Panc1 (cell line): Measurements from ENCODE around the gene PPM1F. TPM values are rescaled to one million over a fixed set of nuclear protein-coding genes. Genes with fewer than 3 reads are reported as not detected.
"Not testable (repeated sequence)": the region's sequence is repeated elsewhere in the genome, so short reads cannot be mapped to it uniquely, and the experiment has no call there.

ENCODE experiments used
- ATAC-seq: fragments of 200-7000 bp; cut with Tn5 transposase; 2 replicates; pipeline ENCODE4 v1.9.1; 2020; ENCODE audit warnings: mild to moderate bottlenecking, moderate library complexity
- BruUV-seq: library from RNA; stranded (reverse); fragments of 400-500 nt; replicated peaks from 2 replicates; lab custom pipeline; 2021; lab: Mats Ljungman, UMichigan
- CTCF ChIA-PET: fragments of 300-600 bp; sonication (Branson Sonifier 250); formaldehyde crosslinking; loops from one replicate; lab custom pipeline; 2022; ENCODE audit warnings: antibody characterized with exemption; lab: Charles Lee
- POLR2A ChIA-PET: fragments of 300-600 bp; sonication (Branson Sonifier 250); formaldehyde crosslinking; loops from one replicate; lab custom pipeline; 2022; ENCODE audit warnings: antibody characterized with exemption; lab: Charles Lee
- DNase-seq: peaks from one replicate; pipeline ENCODE4 v3.0.0-alpha.2; 2010; ENCODE audit warnings: low read depth, low spot score
- H3K27ac ChIP-seq: 2 replicates; pipeline ENCODE4 v1.5.1; 2011; ENCODE audit warnings: mild to moderate bottlenecking, low read length, inconsistent platforms
- H3K27me3 ChIP-seq: fragments of 200-500 bp; sonication (Bioruptor generic); 2 replicates; pipeline ENCODE4 v1.6.0; 2014; ENCODE audit warnings: low read length, inconsistent platforms; ENCODE audit not compliant: control insufficient read depth, insufficient read depth
- H3K36me3 ChIP-seq: fragments of 200-500 bp; sonication (Bioruptor generic); 2 replicates; pipeline ENCODE4 v1.5.1; 2014; ENCODE audit warnings: inconsistent platforms, mild to moderate bottlenecking, low read length, moderate library complexity; ENCODE audit not compliant: control insufficient read depth, insufficient read depth
- H3K4me1 ChIP-seq: 2 replicates; pipeline ENCODE4 v1.5.1; 2011; ENCODE audit warnings: inconsistent platforms, mild to moderate bottlenecking, low read length, moderate library complexity; ENCODE audit not compliant: control insufficient read depth, insufficient read depth
- H3K4me3 ChIP-seq, 2 experiments: 2 replicates each; pipeline ENCODE4 v1.5.1; 2011 to 2012; ENCODE audit warnings: low read depth in 2 of 2, low read length in 2 of 2, mild to moderate bottlenecking in 2 of 2, inconsistent platforms in 1 of 2, moderate library complexity in 1 of 2
- H3K9me3 ChIP-seq: fragments of 200-500 bp; sonication (Bioruptor generic); 2 replicates; pipeline ENCODE4 v1.5.1; 2014; ENCODE audit warnings: low read depth, mild to moderate bottlenecking, inconsistent platforms, low read length, moderate library complexity; ENCODE audit not compliant: control insufficient read depth, insufficient read depth
- CTCF ChIP-seq: fragments of 450-650 bp; IDR thresholded peaks from 2 replicates; pipeline ENCODE4 v1.5.1; 2017; ENCODE audit warnings: mild to moderate bottlenecking
- POLR2AphosphoS5 ChIP-seq: IDR thresholded peaks from 2 replicates; pipeline ENCODE4 v1.6.1; 2012; ENCODE audit warnings: mild to moderate bottlenecking, low read depth, low read length, moderate library complexity
- REST ChIP-seq, 2 experiments: IDR thresholded peaks; 2 replicates each; pipeline ENCODE4 v1.6.1; 2011 to 2012; ENCODE audit warnings: low read depth in 2 of 2, control low read depth in 1 of 2, low read length in 1 of 2, mild to moderate bottlenecking in 1 of 2, moderate library complexity in 1 of 2; ENCODE audit not compliant: insufficient read depth in 1 of 2
- SIN3A ChIP-seq: IDR thresholded peaks from 2 replicates; pipeline ENCODE4 v1.6.1; 2012; ENCODE audit warnings: low read depth, mild to moderate bottlenecking, low read length, moderate library complexity, borderline replicate concordance; ENCODE audit not compliant: insufficient read depth
- TCF7L2 ChIP-seq: IDR thresholded peaks from 2 replicates; pipeline ENCODE4 v1.6.1; 2011; ENCODE audit warnings: mild to moderate bottlenecking, low read depth, low read length, inconsistent platforms
- in situ Hi-C: cut with HindIII; loops from 2 replicates; pipeline ENCODE4 v1.10.0; 2016; ENCODE audit warnings: low sequenced_read_pairs, low pct_unique_long_range_greater_than_20kb
- intact Hi-C: fragments of 100-400 bp; cut with micrococcal nuclease; formaldehyde crosslinking; loops from one replicate; pipeline ENCODE4 v1.10.0; 2022; ENCODE audit not compliant: unreplicated experiment
- total RNA-seq: library from RNA; stranded (reverse); gene quantifications from one replicate; pipeline ENCODE4 v1.2.1, GENCODE V29; 2021; ENCODE audit not compliant: unreplicated experiment

Gene PPM1F
- total RNA-seq, 1 experiment from 2014 or later, result 28.9 TPM

- ChIA-PET CTCF (interaction anchor here (0.6 kb wide), 1 partner anchor 1473 kb away, joined by 3 read pairs; no protein-coding TSS in a partner anchor), POLR2A (no interaction called here)
- Histone ChIP-seq H3K4me1 (no peaks in the 10 kb centered on the region), H3K27me3 (no peaks in the 10 kb centered on the region), H3K36me3 (no peaks in the 10 kb centered on the region), H3K27ac (no peak overlapping the region), H3K4me3 (no peak overlapping the region), H3K9me3 (no peaks in the 10 kb centered on the region)
- intact Hi-C loops (no loop called here), in situ Hi-C loops (no loop called here)
- no peak for TF ChIP-seq TCF7L2
- no peak for TF ChIP-seq REST (IDR thresholded peaks at IDR 0.05; ENCODE audit: insufficient read depth in 1 of 2, low read depth in 2 of 2, low read length in 1 of 2)
- no peak for ATAC-seq
- BruUV-seq, result no TSS peak
- no peak for DNase-seq
Observed at GRCh38 chr22:21896951-21897513, 55.6 kb downstream of the PPM1F start.

GRCh38 chr22:21896275-21896674 is 56.4 kb downstream of the PPM1F start:
- H3K27ac ChIP-seq, in situ Hi-C loops, DNase-seq, H3K4me1 ChIP-seq, POLR2A ChIA-PET, H3K4me3 ChIP-seq, CTCF ChIA-PET, intact Hi-C loops, H3K9me3 ChIP-seq, H3K36me3 ChIP-seq, BruUV-seq, ATAC-seq, H3K27me3 ChIP-seq: not testable (repeated sequence)

GRCh38 chr22:21894799-21895198 is 57.8 kb downstream of the PPM1F start:
- CTCF ChIA-PET, result interaction anchor here (0.5 kb wide), 1 partner anchor 28 kb away, joined by 3 read pairs; no protein-coding TSS in a partner anchor

More at GRCh38 chr22:21894799-21895198, 57.8 kb downstream of the PPM1F start:
- H3K27me3 ChIP-seq, result no peaks in the 10 kb centered on the region
- intact Hi-C loops (no loop called here), in situ Hi-C loops (no loop called here)
- H3K4me3 ChIP-seq, result no peak overlapping the region
- DNase-seq, result no peak
- BruUV-seq, result no TSS peak
- no peak overlapping the region for H3K27ac ChIP-seq
- H3K9me3 ChIP-seq, result no peaks in the 10 kb centered on the region
- TF ChIP-seq SIN3A (no peak), CTCF (no peak), TCF7L2 (no peak), POLR2AphosphoS5 (no peak), REST (IDR thresholded peaks at IDR 0.05; ENCODE audit: insufficient read depth in 1 of 2, low read depth in 2 of 2, low read length in 1 of 2) (no peak)
- POLR2A ChIA-PET, result no interaction called here
- no peaks in the 10 kb centered on the region for H3K4me1 ChIP-seq
- no peak for ATAC-seq
- no peaks in the 10 kb centered on the region for H3K36me3 ChIP-seq
